Endothelial cell of umbilical vein (primary cell): ENCODE measurements around the gene ELAC1. TPM values are rescaled to one million over a fixed set of nuclear protein-coding genes. Genes with fewer than 3 reads are reported as not detected.

ENCODE experiments used
- BruUV-seq: library from RNA; stranded (reverse); fragments of 400-500 nt; replicated peaks from 2 replicates; lab custom pipeline; 2021; lab: Mats Ljungman, UMichigan
- CTCF ChIA-PET: fragments of 300-600, 350-600 bp; sonication (Branson Sonifier 250); formaldehyde crosslinking; loops from one replicate; lab custom pipeline; 2021; ENCODE audit warnings: antibody characterized with exemption, inconsistent platforms; lab: Charles Lee
- POLR2A ChIA-PET: fragments of 300-600, 350-600 bp; sonication (Branson Sonifier 250); formaldehyde crosslinking; loops from one replicate; lab custom pipeline; 2021; ENCODE audit warnings: antibody characterized with exemption, inconsistent platforms; lab: Charles Lee
- DNase-seq: peaks from one replicate; pipeline ENCODE4 v3.0.0-alpha.2; 2011; ENCODE audit warnings: low read depth, low spot score
- FAIRE-seq: peaks from 2 replicates; lab custom pipeline; 2011; peaks lifted over from hg19 to GRCh38; lab: Jason Lieb, UNC
- H2AFZ ChIP-seq: 2 replicates; pipeline ENCODE4 v1.6.0; 2012; ENCODE audit warnings: low read depth, low read length, control low read depth, inconsistent platforms
- H3K27ac ChIP-seq: 2 replicates; pipeline ENCODE4 v1.5.1; 2011; ENCODE audit warnings: low read depth, mild to moderate bottlenecking, control low read depth, low read length, moderate library complexity; ENCODE audit not compliant: insufficient read depth
- H3K27me3 ChIP-seq, 2 experiments: 2 replicates each; pipeline versions ENCODE4 v1.6.0 to v1.6.1; 2011; ENCODE audit warnings: low read length in 2 of 2, mixed read lengths in 1 of 2; ENCODE audit not compliant: control insufficient read depth in 2 of 2, insufficient read depth in 2 of 2
- H3K36me3 ChIP-seq, 2 experiments: 2 replicates in 1 of 2; 3 replicates in 1 of 2; pipeline ENCODE4 v1.5.1; 2011; ENCODE audit warnings: low read length in 2 of 2, mild to moderate bottlenecking in 1 of 2, moderate library complexity in 1 of 2; ENCODE audit not compliant: control insufficient read depth in 2 of 2, insufficient read depth in 2 of 2; ENCODE audit errors: extremely low read depth in 1 of 2
- H3K4me1 ChIP-seq: 3 replicates; pipeline ENCODE4 v1.5.1; 2011; ENCODE audit warnings: mild to moderate bottlenecking, low read length; ENCODE audit not compliant: control insufficient read depth, insufficient read depth; ENCODE audit errors: extremely low read depth
- H3K4me2 ChIP-seq: 2 replicates; pipeline ENCODE4 v1.6.1; 2011; ENCODE audit warnings: low read length, control low read depth, mixed read lengths; ENCODE audit not compliant: insufficient read depth
- H3K4me3 ChIP-seq, 3 experiments: fragments of 200-600 bp in 1 of 3; sonication (generic), shearing (Covaris generic) in 1 of 3; replicated peaks in 1 of 3; 2 replicates each; pipeline ENCODE4 v1.5.1; 2011 to 2016; ENCODE audit warnings: control low read depth in 3 of 3, low read length in 3 of 3, mild to moderate bottlenecking in 2 of 3, inconsistent platforms in 1 of 3, low read depth in 1 of 3, moderate library complexity in 1 of 3; ENCODE audit not compliant: insufficient read depth in 1 of 3
- H3K79me2 ChIP-seq: 2 replicates; pipeline ENCODE4 v1.6.0; 2012; ENCODE audit warnings: low read length, inconsistent platforms; ENCODE audit not compliant: control insufficient read depth, insufficient read depth
- H3K9ac ChIP-seq: replicated peaks from 2 replicates; pipeline ENCODE3; 2011; ENCODE audit warnings: low read length, control low read depth; ENCODE audit not compliant: insufficient read depth; ENCODE audit errors: extremely low read depth
- H3K9me1 ChIP-seq: replicated peaks from 3 replicates; pipeline ENCODE4 v1.6.0; 2011; ENCODE audit warnings: mild to moderate bottlenecking, low read length; ENCODE audit not compliant: control insufficient read depth, insufficient read depth; ENCODE audit errors: extremely low read depth
- H3K9me3 ChIP-seq: replicated peaks from 2 replicates; pipeline ENCODE4 v1.5.1; 2012; ENCODE audit warnings: low read length, inconsistent platforms; ENCODE audit not compliant: control insufficient read depth, insufficient read depth
- H4K20me1 ChIP-seq: replicated peaks from 2 replicates; pipeline ENCODE3; 2011; ENCODE audit warnings: mild to moderate bottlenecking, low read length; ENCODE audit not compliant: control insufficient read depth, insufficient read depth; ENCODE audit errors: extremely low read depth
- CTCF ChIP-seq, 2 donors: IDR thresholded peaks; 1 replicate in 1 of 2; 2 replicates in 1 of 2; pipeline ENCODE4 v1.5.1; 2011; ENCODE audit warnings: low read length in 2 of 2, mild to moderate bottlenecking in 2 of 2, moderate library complexity in 2 of 2, control low read depth in 1 of 2, inconsistent platforms in 1 of 2, low read depth in 1 of 2; ENCODE audit not compliant: insufficient read depth in 1 of 2; ENCODE audit errors: extremely low read depth in 1 of 2
- EZH2 ChIP-seq: IDR thresholded peaks from 2 replicates; pipeline ENCODE4 v1.6.1; 2012; ENCODE audit warnings: borderline replicate concordance, low read depth, mild to moderate bottlenecking, moderate library complexity, low read length, inconsistent platforms; ENCODE audit not compliant: severe bottlenecking
- FOS ChIP-seq: IDR thresholded peaks from 2 replicates; pipeline ENCODE4 v1.6.1; 2011; ENCODE audit warnings: mild to moderate bottlenecking, low read length, moderate library complexity, borderline replicate concordance; ENCODE audit not compliant: insufficient read depth
- GATA2 ChIP-seq: IDR thresholded peaks from 2 replicates; pipeline ENCODE4 v1.7.0; 2011; ENCODE audit warnings: low read depth, mild to moderate bottlenecking, moderate library complexity, mixed read lengths, low read length; ENCODE audit not compliant: insufficient read length, insufficient read depth
- JUN ChIP-seq: IDR thresholded peaks from 2 replicates; pipeline ENCODE4 v1.6.1; 2011; ENCODE audit warnings: borderline replicate concordance, low read depth; ENCODE audit not compliant: insufficient read length, insufficient read depth
- MAX ChIP-seq: IDR thresholded peaks from 2 replicates; pipeline ENCODE4 v1.6.1; 2011; ENCODE audit not compliant: insufficient read depth, insufficient read length
- MYC ChIP-seq: IDR thresholded peaks from one replicate; pipeline ENCODE4 v1.6.1; 2011; ENCODE audit warnings: mild to moderate bottlenecking, low read depth, low read length
- POLR2A ChIP-seq: IDR thresholded peaks from 2 replicates; pipeline ENCODE4 v1.6.1; 2012; ENCODE audit warnings: low read depth, mild to moderate bottlenecking, control low read depth, low read length
- POLR2AphosphoS5 ChIP-seq: IDR thresholded peaks from 2 replicates; pipeline ENCODE4 v1.6.1; 2012; ENCODE audit warnings: low read depth, mild to moderate bottlenecking, control low read depth, low read length, moderate library complexity; ENCODE audit not compliant: insufficient read depth
- dilution Hi-C: fragments of 300-500 bp; cut with MboI; formaldehyde crosslinking; loops from one replicate; pipeline ENCODE4 v1.15.0; 2019; ENCODE audit warnings: low sequenced_read_pairs; ENCODE audit not compliant: extremely low pct_ligation_motif_present
- intact Hi-C: fragments of 100-400 bp; cut with micrococcal nuclease; formaldehyde crosslinking; loops from one replicate; pipeline ENCODE4 v1.10.0; 2022
- polyA plus RNA-seq, 4 experiments: library from polyadenylated mRNA; depleted of rRNA in 3 of 4; stranded (reverse) in 3 of 4; unstranded in 1 of 4; fragments of >200 nt; gene quantifications; 2 replicates each; pipeline versions ENCODE4 v1.2.1 to v1.2.3, GENCODE V29; 2011 to 2012; ENCODE audit warnings: missing spikeins in 1 of 4
- total RNA-seq: library from RNA; stranded (reverse); gene quantifications from 2 replicates; pipeline ENCODE4 v1.2.3, GENCODE V29; 2021

Gene ELAC1
- total and polyA plus RNA-seq, 2 donors (not counting 3 experiments of a cell fraction or from before 2014, with no cell fraction given): 3.6 to 7.6 TPM

GRCh38 chr18:51021226-51021965 is 53.6 kb downstream of the ELAC1 start:
- Histone ChIP-seq H2AFZ (no peak overlapping the region), H4K20me1 (peaks cover 2% of the 10 kb centered on the region), H3K9me1 (no peaks in the 10 kb centered on the region), H3K9ac (no peak overlapping the region), H3K27me3 (no peaks in the 10 kb centered on the region), H3K4me2 (no peak overlapping the region), H3K9me3 (no peaks in the 10 kb centered on the region), H3K27ac (no peak overlapping the region), H3K36me3 (no peaks in the 10 kb centered on the region), H3K79me2 (no peaks in the 10 kb centered on the region), H3K4me1 (no peaks in the 10 kb centered on the region), H3K4me3 (no peak overlapping the region)
- ChIA-PET POLR2A (no interaction called here), CTCF (no interaction called here)
- no TSS peak for BruUV-seq
- DNase-seq: no peak
- dilution Hi-C loops (no loop called here), intact Hi-C loops (loop anchor here (5.0 kb wide), 1 partner anchor 1149 kb away; no protein-coding TSS in a partner anchor)
- TF ChIP-seq EZH2 (no peak), POLR2AphosphoS5 (no peak), MYC (no peak), POLR2A (no peak), GATA2 (no peak), CTCF (IDR thresholded peaks at IDR 0.05; ENCODE audit: extremely low read depth in 1 of 2, insufficient read depth in 1 of 2, low read depth in 1 of 2, low read length in 2 of 2) (no peak), FOS (no peak), MAX (no peak), JUN (no peak)
- no peak for FAIRE-seq
